NCI-H2196 treated with DMSO at 0.1 percent for 48 hours (cell line): Measurements from ENCODE around the gene KCNC3.
A peak's percentile ranks its signal among the peaks of the same experiment; 100 is the strongest.
"Not testable (repeated sequence)": the region's sequence is repeated elsewhere in the genome, so short reads cannot be mapped to it uniquely, and the experiment has no call there.

Experiments used
- DNase-seq: peaks from one replicate; lab custom pipeline; 2025; ENCODE audit not compliant: unreplicated experiment; lab: John Stamatoyannopoulos, UW

The KCNC3 gene

DNA sequence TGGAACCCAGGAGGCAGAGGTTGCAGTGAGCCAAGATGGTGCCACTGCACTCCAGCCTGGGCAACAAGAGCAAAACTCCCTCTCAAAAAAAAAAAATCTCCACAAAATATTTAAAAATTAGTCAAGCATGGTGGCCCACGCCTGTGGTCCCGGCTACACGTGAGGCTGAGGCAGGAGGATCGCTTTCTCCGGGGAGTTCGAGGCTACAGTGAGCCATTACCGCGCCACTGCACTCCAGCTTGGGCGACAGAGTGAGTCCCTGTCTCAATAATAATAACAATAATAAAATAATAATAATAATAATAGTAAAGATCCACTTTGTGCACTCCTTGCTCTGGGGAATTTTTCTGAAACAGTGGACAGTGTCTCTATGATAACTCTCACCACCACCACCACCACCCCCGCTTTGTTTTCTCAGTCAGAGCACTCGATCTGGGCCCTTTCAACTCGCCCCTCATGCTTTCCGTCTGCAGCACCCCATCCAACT, 27.6 kb upstream of the KCNC3 start:
- no peak for DNase-seq

DNA sequence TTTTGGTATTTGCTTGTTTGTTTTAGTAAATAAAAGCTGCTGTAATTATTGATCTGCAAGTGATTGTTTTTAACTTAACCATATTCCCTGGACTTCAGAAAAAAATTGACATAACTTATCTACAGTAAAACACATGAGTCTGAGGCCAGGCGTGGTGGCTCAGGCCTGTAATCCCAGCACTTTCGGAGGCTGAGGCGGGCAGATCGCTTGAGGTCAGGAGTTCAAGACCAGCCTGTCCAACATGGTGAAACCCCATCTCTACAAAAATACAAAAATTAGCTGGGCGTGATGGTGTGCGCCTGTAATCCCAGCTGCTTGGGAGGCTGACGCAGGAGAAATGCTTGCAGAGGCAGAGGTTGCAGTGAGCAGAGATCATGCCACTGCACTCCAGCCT, 24.3 kb upstream of the KCNC3 start:
- not testable (repeated sequence) for DNase-seq

DNA sequence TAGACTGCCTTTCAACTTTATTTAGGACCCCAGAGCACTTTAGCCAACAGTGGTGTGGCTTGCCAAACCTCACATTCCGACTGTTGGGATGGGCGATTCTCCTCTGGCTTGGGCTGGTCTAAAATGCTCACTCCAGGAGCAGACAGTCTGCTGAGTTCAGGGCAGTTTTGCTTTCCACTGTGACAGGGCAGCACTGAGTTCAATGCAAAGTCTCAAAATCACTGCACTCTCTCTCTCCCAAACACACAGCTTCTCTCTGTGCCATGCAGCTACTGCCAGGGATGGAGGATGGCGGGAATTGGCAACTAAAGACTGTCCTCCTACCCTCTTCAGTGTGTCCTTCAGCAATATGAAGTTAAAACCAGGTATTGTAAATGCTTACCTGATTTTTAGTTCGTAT, 23.1 kb upstream of the KCNC3 start:
- no peak for DNase-seq

DNA sequence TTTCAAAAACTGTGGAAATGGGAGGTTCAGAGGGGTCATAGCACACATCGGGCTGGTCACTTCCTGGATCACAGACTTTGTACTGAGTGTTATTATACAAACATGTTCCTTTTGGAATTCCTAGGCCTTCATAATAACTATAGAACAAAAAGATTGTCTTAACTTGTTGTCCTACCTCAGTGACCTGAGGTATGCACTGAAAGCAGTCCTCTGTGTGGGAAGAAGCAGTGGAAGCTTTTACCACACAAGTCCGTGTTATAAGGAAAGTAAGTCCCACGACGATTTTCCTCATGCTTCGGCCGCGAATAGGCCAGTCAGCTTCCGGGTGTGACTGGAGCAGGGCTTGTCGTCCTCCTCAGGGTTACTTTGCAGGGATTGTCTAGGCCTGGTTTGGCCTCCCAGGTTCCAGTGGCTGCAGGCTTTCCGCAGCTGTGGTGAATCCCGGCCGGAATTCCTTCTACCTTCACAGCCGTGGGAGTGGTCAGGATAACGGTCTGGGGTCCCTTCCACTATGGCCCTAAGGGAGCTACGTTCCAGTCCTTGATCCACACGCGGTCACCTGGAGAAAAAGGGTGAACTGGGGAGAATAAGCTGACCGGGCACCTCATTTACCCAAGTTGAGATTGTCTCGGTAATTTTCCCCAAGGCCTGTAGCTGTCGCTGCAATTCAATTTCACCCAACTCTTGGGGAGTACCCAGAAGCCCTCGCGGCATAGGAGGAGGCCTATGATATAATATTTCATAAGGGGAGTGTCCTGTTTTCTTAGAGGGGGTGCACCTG, 20.3 kb upstream of the KCNC3 start:
- DNase-seq = no peak

DNA sequence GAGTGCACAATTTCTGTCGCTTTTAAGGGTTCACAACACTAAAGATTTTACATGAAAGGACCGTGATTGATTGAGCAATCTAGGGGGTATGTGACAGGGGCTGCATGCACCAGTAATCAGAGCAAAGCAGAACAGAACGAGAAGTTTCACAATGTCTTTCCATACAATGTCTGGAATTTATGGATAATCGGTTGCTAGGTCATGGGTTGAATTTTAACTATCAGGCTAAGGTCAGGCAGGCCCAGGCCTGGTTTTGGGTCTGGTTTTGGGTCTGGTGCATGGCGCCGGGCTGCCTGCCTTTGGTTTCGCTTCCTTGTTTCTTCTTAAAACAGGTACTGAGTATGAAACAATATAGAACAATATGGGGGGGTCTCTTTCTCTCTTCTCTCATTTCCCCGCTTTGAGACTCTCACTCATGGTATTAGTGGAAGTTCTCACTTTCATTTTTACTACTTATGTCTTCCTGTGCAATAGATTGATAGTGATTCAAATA, 18.0 kb upstream of the KCNC3 start:
- not testable (repeated sequence) for DNase-seq

DNA sequence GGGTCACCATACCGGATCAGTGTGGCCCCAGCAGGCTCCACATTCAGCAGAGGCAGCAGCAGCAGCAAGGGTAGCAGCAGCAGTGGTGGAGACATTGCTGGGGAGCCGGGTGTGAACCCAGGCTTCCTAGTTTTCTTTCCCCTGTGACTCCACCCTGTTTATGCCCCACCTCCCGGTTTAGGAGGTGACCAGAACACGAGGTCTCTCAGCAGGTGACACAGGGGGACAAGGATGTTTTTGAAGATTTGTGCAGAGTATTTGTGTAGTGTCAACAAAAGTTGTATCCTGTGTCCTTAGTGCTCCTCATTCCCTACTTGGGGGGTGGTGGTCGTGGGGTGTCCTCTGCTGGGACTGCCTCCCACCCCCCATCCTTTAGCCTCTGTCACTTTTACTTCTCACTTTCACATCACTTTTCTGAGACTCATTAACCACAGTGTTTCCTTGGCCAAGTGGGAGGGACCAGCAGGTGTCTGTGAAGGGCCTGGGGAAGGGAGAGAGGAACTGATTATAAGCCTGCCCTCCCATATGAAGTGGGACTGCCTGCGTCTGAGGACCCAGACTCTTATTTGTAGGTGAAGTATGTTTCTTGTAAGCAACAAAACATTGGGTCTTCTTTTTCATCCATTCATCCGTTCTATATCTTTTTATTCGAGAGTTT, 15.6 kb upstream of the KCNC3 start:
- DNase-seq = no peak

DNA sequence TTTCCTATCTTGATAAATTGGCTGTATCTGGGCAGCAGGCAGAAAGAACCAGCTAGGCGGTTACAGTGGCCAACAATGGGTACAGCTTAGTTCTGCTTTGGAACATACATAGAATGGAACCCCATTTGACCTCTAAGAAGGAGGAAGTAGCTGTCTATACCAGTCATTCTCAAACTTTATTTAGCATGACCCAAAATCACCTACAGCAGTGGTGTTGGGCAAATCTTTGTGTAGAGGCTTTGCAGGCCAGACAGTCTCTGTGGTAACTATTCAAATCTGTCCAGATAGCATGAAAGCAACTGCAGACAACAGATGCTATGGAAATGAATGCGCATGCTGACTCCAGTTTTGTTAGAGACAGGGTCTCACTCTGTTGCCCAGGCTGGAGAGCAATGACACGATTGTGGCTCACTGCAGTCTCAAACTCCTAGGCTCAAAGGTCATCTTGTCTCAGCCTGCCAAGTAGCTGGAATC, 12.0 kb upstream of the KCNC3 start:
- no peak for DNase-seq

DNA sequence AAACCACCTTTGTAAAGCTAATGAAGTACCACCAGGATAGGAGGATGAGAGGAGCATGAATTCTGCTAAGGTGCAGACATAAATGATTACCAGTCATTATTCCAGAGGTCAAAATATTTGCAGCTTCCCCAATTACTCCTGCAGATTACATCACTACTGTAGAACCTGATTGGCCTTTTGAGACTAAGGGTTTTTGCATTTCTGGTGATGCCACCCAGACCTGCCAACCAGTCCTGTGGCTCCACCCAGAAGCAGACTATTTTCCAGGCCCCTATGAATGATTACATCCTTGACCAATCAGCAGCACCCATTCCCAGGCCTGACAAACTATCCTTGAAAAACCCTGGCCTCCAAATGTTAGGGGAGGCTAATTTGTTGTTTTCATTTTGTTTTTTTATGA, 11.2 kb upstream of the KCNC3 start:
- no peak for DNase-seq

DNA sequence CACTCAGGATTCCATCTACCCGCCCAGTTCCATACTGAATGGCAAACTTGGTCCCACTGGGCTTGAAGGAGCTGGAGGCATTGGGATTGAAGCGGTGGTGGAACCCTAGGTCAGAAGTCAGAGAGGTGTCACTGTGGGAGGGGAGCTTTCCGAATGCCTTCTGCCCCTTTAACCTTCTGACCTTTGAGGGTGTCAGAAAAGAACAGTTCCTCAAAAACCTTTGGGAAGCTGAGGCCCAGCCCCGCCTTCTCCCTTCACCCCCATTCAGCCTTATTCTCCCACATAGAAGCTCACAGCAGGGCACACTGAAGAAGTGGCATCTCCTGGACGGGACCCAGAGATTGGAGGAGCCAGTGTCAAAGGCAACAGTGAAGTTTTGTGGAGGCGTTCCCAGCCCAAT, 7.9 kb upstream of the KCNC3 start:
- not testable (repeated sequence) for DNase-seq

DNA sequence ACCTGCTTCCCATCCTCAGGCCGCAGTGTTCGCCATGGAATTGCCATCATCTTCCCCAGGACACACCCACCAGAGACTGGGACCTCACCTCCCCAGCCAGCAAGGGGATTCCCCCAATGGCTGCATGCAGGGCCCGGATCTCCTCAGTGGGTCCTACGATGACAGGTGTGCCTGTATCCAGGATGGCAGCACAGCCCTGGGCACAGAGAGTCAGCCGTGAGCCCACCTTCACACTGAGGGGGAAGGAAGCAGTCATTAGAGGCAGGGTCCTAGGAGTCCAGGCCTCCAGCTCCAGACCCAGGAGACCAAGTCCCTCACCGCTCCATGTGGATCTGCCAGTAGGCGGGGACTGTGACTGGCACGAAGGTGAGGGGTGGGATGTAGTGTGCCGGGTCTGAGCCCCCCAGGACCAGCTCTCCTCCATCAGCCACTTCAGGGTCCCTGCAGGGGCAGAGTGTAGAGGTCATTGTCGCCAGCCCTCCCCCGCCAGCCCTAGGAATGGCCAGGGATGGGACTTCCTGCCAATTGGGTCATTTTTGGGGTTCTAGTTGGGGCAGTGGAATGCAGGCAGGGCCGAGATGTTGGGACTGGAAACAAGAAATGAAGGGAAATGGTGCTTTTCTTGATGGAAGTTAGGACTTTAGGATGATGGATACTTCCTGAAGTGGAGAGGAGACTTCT, 5.7 kb upstream of the KCNC3 start:
- no peak for DNase-seq

DNA sequence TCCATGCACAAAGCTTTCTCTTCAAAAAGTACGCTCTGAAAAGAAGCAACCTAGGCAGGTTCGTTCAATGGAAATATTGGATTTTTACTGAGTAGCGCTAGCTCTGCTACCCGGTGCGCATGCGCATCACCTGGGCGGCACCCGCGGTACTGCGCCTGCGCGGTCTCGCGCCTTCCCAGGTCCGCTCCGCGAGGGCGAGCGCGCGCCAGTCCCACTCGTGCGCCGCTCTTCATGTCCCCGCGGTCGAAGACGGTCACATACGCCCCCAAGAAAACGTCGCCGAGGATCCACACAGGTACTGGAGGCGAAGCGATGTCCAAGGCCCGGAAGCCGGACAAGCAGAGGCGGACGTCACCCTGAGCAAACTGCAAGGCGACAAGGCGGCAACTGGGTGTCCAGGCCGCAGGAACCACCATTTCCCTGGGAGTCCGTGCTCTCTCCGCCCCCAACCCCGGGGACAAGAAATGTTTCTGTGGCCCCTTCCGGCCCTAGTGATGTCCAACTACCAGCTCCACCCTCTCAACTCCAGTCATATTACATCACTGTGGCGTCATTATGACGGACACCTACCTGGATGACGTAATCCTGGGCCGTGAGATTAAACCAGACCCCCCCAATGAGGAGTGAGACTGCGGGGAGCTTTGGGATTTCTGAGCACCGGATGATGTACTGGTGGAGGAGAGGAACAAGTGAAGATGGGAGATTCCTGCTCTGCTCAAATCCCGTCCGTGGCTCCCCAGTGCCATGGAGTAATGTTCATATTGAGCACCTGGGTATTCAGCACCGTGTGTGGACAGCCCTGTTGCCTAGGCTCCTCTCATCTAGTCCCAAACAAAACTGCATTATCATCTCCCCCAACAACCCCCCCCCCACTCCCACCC, 4.8 kb upstream of the KCNC3 start:
- DNase-seq = peak; percentile 82

DNA sequence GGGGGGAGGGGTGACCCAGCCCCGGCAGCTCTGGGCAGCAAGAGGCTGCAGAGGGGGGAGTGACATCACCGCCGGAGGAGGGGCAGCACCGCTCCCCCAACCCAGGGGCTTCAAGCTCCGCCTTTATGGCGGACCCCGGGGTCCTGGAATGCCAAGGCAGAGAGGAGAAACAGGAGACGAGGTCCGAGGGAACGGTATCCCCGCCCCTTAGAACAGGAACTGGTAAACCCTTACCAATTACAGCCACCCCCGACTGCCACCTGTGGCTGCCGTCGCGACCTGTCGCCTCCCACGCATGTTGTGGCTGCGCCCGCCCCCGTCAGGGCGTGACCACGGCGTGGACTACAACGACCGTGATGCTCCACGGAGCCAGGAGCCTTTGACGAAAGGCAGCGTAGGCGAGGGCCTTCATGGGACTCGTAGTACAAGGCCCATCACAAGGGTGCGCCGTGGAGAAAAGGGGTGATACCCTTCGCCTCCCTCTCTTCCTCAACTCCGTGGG, 4.1 kb upstream of the KCNC3 start:
- DNase-seq = peak; percentile 82

DNA sequence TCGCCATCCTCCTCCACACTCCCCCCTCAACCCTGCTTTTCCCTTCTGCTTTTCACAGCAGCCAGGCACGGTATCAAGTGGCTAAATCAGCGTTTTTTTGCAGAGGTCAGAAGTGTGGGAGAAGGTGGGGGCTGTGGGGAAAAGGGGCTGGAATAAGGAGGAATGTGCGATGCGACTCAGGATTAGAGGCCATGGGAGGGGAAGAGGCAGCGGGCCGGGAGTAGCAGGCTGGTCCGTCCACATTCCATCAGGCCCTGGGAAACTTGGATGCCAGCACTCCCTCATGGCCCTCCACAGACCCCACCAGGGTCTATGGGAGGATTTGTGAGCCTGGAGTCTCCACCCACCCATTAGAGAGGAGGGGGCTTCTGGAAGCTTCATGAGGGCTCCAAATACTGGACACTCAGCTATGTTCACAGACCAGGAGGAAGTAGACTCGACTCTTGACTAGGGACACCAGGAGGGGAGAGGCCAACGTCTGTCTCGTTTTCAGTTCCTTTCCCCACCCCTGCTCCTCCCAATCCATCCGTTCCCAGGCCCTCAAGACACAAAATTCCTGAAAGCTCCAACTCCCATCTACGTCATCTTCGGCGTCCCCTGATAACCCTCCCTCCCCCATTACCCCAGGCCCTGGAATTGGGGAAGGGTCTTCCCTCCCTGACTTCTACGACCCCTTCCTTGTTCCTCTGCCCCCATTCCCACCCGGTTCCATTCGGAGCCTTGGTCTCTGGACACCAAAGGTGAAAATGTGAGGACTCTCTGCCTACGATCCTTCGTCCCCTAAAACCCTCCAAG, 3.3 kb upstream of the KCNC3 start:
- DNase-seq = no peak

DNA sequence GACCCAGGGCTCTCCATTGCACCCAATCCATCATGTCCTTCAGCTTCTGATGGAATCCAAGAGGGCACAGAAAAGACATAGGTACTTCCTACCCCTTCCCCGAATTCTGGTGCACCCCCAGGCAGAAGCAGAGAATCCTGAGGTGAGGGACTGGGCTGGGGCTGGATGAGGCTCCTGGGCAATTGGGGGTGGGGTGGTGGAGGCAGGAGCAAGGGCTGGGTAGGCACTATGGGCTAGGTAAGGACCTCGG, 2.7 kb upstream of the KCNC3 start:
- no peak for DNase-seq

DNA sequence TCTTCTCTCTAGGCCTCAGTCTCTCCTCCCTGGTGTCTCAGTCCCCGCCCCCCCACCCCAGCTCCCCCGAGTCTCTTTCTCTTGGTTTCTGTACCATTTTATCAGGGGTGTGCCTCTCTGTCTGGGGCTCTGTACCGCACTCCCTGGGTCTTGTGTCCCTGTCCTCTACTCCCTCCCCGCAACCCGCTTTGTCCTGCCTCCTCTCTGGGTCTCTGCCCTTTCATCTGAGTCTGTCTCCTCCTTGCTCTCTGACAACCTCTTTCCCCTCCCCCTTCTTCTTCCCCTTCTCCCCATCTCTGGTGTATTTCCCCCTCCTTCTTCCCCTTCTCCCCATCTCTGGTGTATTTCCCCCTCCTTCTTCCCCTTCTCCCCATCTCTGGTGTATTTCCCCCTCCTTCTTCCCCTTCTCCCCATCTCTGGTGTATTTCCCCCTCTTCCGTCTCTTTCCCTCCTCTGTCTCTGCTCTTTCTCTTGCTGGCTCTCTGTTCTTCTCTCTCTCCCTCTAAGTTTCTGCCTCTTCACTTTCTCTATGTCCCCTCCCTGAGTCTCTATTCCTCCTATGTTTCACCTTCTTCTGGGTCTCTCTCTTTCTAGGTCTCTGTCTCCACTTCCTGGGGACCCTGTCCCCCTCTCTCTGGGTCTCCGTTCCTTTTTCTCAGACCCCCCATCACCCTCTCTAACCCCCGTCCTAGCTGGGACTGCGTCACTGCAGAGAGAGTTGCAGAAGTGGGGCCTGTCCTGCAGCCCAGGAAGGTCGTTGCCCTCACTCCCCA, 2.2 kb upstream of the KCNC3 start:
- DNase-seq = no peak

DNA sequence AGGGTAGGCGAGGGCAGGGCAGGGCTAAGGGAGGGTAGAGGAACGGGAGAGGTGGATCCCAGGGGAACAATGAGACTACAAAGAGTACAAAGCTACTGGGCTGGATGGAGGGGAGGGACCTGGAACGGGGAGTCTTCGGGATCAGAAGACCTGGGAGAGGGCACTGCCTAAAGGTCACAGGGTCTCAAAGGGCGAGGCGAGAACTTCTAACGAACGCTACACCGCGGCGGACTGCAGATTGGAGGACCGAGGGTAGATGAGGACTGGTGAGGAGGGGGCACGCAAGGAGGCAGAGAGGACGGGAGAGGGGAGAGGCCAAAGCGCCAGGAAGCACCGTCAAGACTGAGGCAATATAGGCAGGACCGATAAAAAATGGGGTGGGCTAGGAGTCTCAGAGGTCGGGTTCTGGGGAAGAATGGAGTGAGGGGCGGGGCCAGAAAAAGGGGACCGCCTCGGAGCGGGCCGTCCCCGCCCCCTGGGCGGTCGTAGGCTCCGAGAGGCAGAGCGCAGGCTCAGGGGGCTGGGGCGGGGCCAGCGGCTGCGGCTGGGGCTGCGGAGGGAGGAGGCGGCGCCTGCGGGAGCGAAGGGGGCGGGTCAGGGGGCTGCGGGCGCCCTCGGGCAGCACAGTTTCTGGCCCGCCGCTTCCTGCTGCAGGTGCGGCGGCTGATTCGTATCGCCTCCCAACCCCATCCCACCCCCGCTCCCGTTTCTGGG, 1.3 kb upstream of the KCNC3 start:
- DNase-seq = peak; percentile 90

DNA sequence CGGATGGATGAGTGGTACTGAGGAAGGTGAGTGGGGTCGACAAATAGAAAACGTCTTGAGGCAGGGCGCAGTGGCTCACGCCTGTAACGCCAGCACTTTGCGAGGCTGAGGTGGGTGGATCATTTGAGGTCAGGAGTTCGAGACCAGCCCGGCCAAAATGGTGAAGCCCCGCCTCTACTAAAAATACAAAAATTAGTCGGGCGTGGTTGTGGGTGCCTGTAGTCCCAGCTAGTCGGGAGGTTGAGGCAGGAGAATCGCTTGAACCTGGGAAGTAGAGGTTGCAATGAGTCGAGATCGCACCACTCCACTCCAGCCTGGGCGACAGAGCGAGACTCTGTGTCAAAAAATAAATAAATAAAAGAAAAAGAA, 733 bp upstream of the KCNC3 start:
- DNase-seq = not testable (repeated sequence)

DNA sequence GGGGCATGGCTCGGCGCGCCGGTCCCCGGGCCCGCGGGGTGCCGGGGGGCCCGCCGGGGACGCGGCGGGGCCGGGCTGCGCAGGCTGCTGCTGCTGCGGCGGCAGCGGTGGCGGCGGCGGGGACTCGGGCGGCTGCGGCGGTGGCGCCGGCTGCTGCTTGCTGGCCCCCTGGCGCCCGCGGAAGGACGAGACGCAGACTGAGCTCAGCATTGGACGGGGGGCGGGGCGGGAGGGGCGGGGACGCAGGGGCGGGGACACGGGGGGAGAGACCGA, 368 bp downstream of the KCNC3 start:
- no peak for DNase-seq
